GM12878 (cell line): ENCODE results near the gene PIP4K2A.

Experiments
- EZH2 ChIP-seq: IDR thresholded peaks from 2 replicates; pipeline ENCODE4 v1.6.1; 2012; ENCODE audit warnings: low read depth, mild to moderate bottlenecking, control low read depth, inconsistent platforms, low read length, borderline replicate concordance; ENCODE audit not compliant: control insufficient read depth
- REST ChIP-seq: IDR thresholded peaks from 2 replicates; pipeline ENCODE4 v1.6.1; 2012; ENCODE audit warnings: mild to moderate bottlenecking, low read depth, low read length
- SRF ChIP-seq, 2 experiments: IDR thresholded peaks; 2 replicates each; pipeline ENCODE4 v1.6.1; 2011; ENCODE audit warnings: low read depth in 2 of 2, low read length in 2 of 2, mild to moderate bottlenecking in 1 of 2, moderate library complexity in 1 of 2

GRCh38 chr10:22704942-22705341 lies 9.4 kb downstream of the PIP4K2A start:
- TF ChIP-seq SRF (IDR thresholded peaks at IDR 0.05; ENCODE audit: low read depth in 2 of 2, low read length in 2 of 2) (no peak), EZH2 (no peak), REST (no peak)
